Panc1 (cell line): Measurements from ENCODE around the gene SCAANT1. TPM values are rescaled to one million over a fixed set of nuclear protein-coding genes. Genes with fewer than 3 reads are reported as not detected.

Source experiments
- ATAC-seq: fragments of 200-7000 bp; cut with Tn5 transposase; 2 replicates; pipeline ENCODE4 v1.9.1; 2020; ENCODE audit warnings: mild to moderate bottlenecking, moderate library complexity
- BruUV-seq: library from RNA; stranded (reverse); fragments of 400-500 nt; replicated peaks from 2 replicates; lab custom pipeline; 2021; lab: Mats Ljungman, UMichigan
- CTCF ChIA-PET: fragments of 300-600 bp; sonication (Branson Sonifier 250); formaldehyde crosslinking; loops from one replicate; lab custom pipeline; 2022; ENCODE audit warnings: antibody characterized with exemption; lab: Charles Lee
- POLR2A ChIA-PET: fragments of 300-600 bp; sonication (Branson Sonifier 250); formaldehyde crosslinking; loops from one replicate; lab custom pipeline; 2022; ENCODE audit warnings: antibody characterized with exemption; lab: Charles Lee
- DNase-seq: peaks from one replicate; pipeline ENCODE4 v3.0.0-alpha.2; 2010; ENCODE audit warnings: low read depth, low spot score
- H3K27ac ChIP-seq: 2 replicates; pipeline ENCODE4 v1.5.1; 2011; ENCODE audit warnings: mild to moderate bottlenecking, low read length, inconsistent platforms
- H3K27me3 ChIP-seq: fragments of 200-500 bp; sonication (Bioruptor generic); 2 replicates; pipeline ENCODE4 v1.6.0; 2014; ENCODE audit warnings: low read length, inconsistent platforms; ENCODE audit not compliant: control insufficient read depth, insufficient read depth
- H3K36me3 ChIP-seq: fragments of 200-500 bp; sonication (Bioruptor generic); 2 replicates; pipeline ENCODE4 v1.5.1; 2014; ENCODE audit warnings: inconsistent platforms, mild to moderate bottlenecking, low read length, moderate library complexity; ENCODE audit not compliant: control insufficient read depth, insufficient read depth
- H3K4me1 ChIP-seq: 2 replicates; pipeline ENCODE4 v1.5.1; 2011; ENCODE audit warnings: inconsistent platforms, mild to moderate bottlenecking, low read length, moderate library complexity; ENCODE audit not compliant: control insufficient read depth, insufficient read depth
- H3K4me3 ChIP-seq, 2 experiments: 2 replicates each; pipeline ENCODE4 v1.5.1; 2011 to 2012; ENCODE audit warnings: low read depth in 2 of 2, low read length in 2 of 2, mild to moderate bottlenecking in 2 of 2, inconsistent platforms in 1 of 2, moderate library complexity in 1 of 2
- H3K9me3 ChIP-seq: fragments of 200-500 bp; sonication (Bioruptor generic); 2 replicates; pipeline ENCODE4 v1.5.1; 2014; ENCODE audit warnings: low read depth, mild to moderate bottlenecking, inconsistent platforms, low read length, moderate library complexity; ENCODE audit not compliant: control insufficient read depth, insufficient read depth
- CTCF ChIP-seq: fragments of 450-650 bp; IDR thresholded peaks from 2 replicates; pipeline ENCODE4 v1.5.1; 2017; ENCODE audit warnings: mild to moderate bottlenecking
- POLR2AphosphoS5 ChIP-seq: IDR thresholded peaks from 2 replicates; pipeline ENCODE4 v1.6.1; 2012; ENCODE audit warnings: mild to moderate bottlenecking, low read depth, low read length, moderate library complexity
- REST ChIP-seq, 2 experiments: IDR thresholded peaks; 2 replicates each; pipeline ENCODE4 v1.6.1; 2011 to 2012; ENCODE audit warnings: low read depth in 2 of 2, control low read depth in 1 of 2, low read length in 1 of 2, mild to moderate bottlenecking in 1 of 2, moderate library complexity in 1 of 2; ENCODE audit not compliant: insufficient read depth in 1 of 2
- SIN3A ChIP-seq: IDR thresholded peaks from 2 replicates; pipeline ENCODE4 v1.6.1; 2012; ENCODE audit warnings: low read depth, mild to moderate bottlenecking, low read length, moderate library complexity, borderline replicate concordance; ENCODE audit not compliant: insufficient read depth
- TCF7L2 ChIP-seq: IDR thresholded peaks from 2 replicates; pipeline ENCODE4 v1.6.1; 2011; ENCODE audit warnings: mild to moderate bottlenecking, low read depth, low read length, inconsistent platforms
- in situ Hi-C: cut with HindIII; loops from 2 replicates; pipeline ENCODE4 v1.10.0; 2016; ENCODE audit warnings: low sequenced_read_pairs, low pct_unique_long_range_greater_than_20kb
- intact Hi-C: fragments of 100-400 bp; cut with micrococcal nuclease; formaldehyde crosslinking; loops from one replicate; pipeline ENCODE4 v1.10.0; 2022; ENCODE audit not compliant: unreplicated experiment
- total RNA-seq: library from RNA; stranded (reverse); gene quantifications from one replicate; pipeline ENCODE4 v1.2.1, GENCODE V29; 2021; ENCODE audit not compliant: unreplicated experiment

The SCAANT1 gene
- total RNA-seq, 1 experiment from 2014 or later: not detected

- ATAC-seq: no peak
- Histone ChIP-seq H3K27ac (no peak overlapping the region), H3K9me3 (no peaks in the 10 kb centered on the region), H3K27me3 (no peaks in the 10 kb centered on the region), H3K36me3 (no peaks in the 10 kb centered on the region; the same call in none of the 2 replicates), H3K4me1 (no peaks in the 10 kb centered on the region), H3K4me3 (no peak overlapping the region)
- intact Hi-C loops: no loop called here
- no peak for TF ChIP-seq TCF7L2
- TF ChIP-seq POLR2AphosphoS5: no peak
- TF ChIP-seq CTCF: no peak
- TF ChIP-seq SIN3A: no peak
- TF ChIP-seq REST (IDR thresholded peaks at IDR 0.05; ENCODE audit: insufficient read depth in 1 of 2, low read depth in 2 of 2, low read length in 1 of 2): no peak
- CTCF ChIA-PET: no interaction called here
- POLR2A ChIA-PET: no interaction called here
- BruUV-seq: no TSS peak
- in situ Hi-C loops: no loop called here
- DNase-seq: no peak
These were observed 42.0 kb upstream of the SCAANT1 start for GRCh38 chr3:63954182-63954581.

GRCh38 chr3:63952248-63952594 is 40.0 kb upstream of the SCAANT1 start:
- H3K9me3 ChIP-seq: no peaks in the 10 kb centered on the region
- no TSS peak for BruUV-seq
- ATAC-seq (no peak), DNase-seq (no peak)
- no peaks in the 10 kb centered on the region; the same call in none of the 2 replicates for H3K36me3 ChIP-seq
- no peaks in the 10 kb centered on the region for H3K27me3 ChIP-seq
- no peak overlapping the region for H3K4me3 ChIP-seq
- ChIA-PET POLR2A (no interaction called here), CTCF (no interaction called here)
- H3K4me1 ChIP-seq: no peaks in the 10 kb centered on the region
- TF ChIP-seq SIN3A (no peak), TCF7L2 (no peak), REST (IDR thresholded peaks at IDR 0.05; ENCODE audit: insufficient read depth in 1 of 2, low read depth in 2 of 2, low read length in 1 of 2) (no peak), POLR2AphosphoS5 (no peak), CTCF (no peak)
- no peak overlapping the region for H3K27ac ChIP-seq
- intact Hi-C loops (no loop called here), in situ Hi-C loops (no loop called here)
